HG03565 (cell line): Measurements from ENCODE around the gene CTNNAL1.
"Not testable (repeated sequence)": the region's sequence is repeated elsewhere in the genome, so short reads cannot be mapped to it uniquely, and the experiment has no call there.

Experiments
- ATAC-seq: cut with Tn5 transposase; IDR thresholded peaks from one replicate; pipeline ENCODE4 v1.9.1; 2021; ENCODE audit warnings: mild to moderate bottlenecking, moderate library complexity; ENCODE audit not compliant: unreplicated experiment

The CTNNAL1 gene

GRCh38 chr9:108933718-108934322 is 79.5 kb downstream of the CTNNAL1 start, which contains the start of gene ELP1:
Gene ELP1 (minus strand): TSS chr9:108934124. CDS start chr9:108931146, 2,978 bp downstream.
- ATAC-seq = peak; percentile 78

- ATAC-seq = no peak
Measured at GRCh38 chr9:108933231-108933717, 80.0 kb downstream of the CTNNAL1 start.

- ATAC-seq = no peak
Measured at GRCh38 chr9:108928386-108928785, 84.9 kb downstream of the CTNNAL1 start.

GRCh38 chr9:108924466-108924865 is 88.8 kb downstream of the CTNNAL1 start:
- ATAC-seq = no peak

- ATAC-seq = no peak
Measured at GRCh38 chr9:108921200-108921599, 92.1 kb downstream of the CTNNAL1 start.

GRCh38 chr9:108920401-108920800 is 92.9 kb downstream of the CTNNAL1 start:
- ATAC-seq = not testable (repeated sequence)

- no peak for ATAC-seq
Measured at GRCh38 chr9:108919517-108919916, 93.8 kb downstream of the CTNNAL1 start.

- ATAC-seq = no peak
Measured at GRCh38 chr9:108913391-108913790, 99.9 kb downstream of the CTNNAL1 start.

- ATAC-seq = no peak
Measured at GRCh38 chr9:108911820-108912219, 101.5 kb downstream of the CTNNAL1 start.

- no peak for ATAC-seq
Measured at GRCh38 chr9:108910914-108911313, 102.4 kb downstream of the CTNNAL1 start.

GRCh38 chr9:108910402-108910801 is 102.9 kb downstream of the CTNNAL1 start:
- ATAC-seq = no peak

- no peak for ATAC-seq
Measured at GRCh38 chr9:108905494-108905893, 107.8 kb downstream of the CTNNAL1 start.

- ATAC-seq = no peak
Measured at GRCh38 chr9:108904161-108904560, 109.1 kb downstream of the CTNNAL1 start.

GRCh38 chr9:108903420-108904103 is 109.7 kb downstream of the CTNNAL1 start:
- ATAC-seq = no peak

- ATAC-seq = no peak
Measured at GRCh38 chr9:108900176-108900575, 113.1 kb downstream of the CTNNAL1 start.

GRCh38 chr9:108899023-108899695 is 114.1 kb downstream of the CTNNAL1 start:
- ATAC-seq = not testable (repeated sequence)

GRCh38 chr9:108897324-108898096 is 115.8 kb downstream of the CTNNAL1 start:
- no peak for ATAC-seq

- ATAC-seq = no peak
Measured at GRCh38 chr9:108894225-108894997, 118.9 kb downstream of the CTNNAL1 start.
